HT-29 (cell line): ENCODE measurements around the gene CD83. TPM values are rescaled to one million over a fixed set of nuclear protein-coding genes. Genes with fewer than 3 reads are reported as not detected.
"Not testable (repeated sequence)": the region's sequence is repeated elsewhere in the genome, so short reads cannot be mapped to it uniquely, and the experiment has no call there.

Experiments used
- DNase-seq: peaks from one replicate; pipeline ENCODE4 v3.0.0-alpha.2; 2015; ENCODE audit warnings: low spot score
- total RNA-seq: library from RNA; depleted of rRNA; stranded (reverse); fragments of >200 nt; shearing (Covaris generic); gene quantifications from 2 replicates; pipeline ENCODE4 v1.2.3, GENCODE V29; 2014

CD83 gene
- total RNA-seq, 1 experiment from 2014 or later: 0.99 TPM

DNA sequence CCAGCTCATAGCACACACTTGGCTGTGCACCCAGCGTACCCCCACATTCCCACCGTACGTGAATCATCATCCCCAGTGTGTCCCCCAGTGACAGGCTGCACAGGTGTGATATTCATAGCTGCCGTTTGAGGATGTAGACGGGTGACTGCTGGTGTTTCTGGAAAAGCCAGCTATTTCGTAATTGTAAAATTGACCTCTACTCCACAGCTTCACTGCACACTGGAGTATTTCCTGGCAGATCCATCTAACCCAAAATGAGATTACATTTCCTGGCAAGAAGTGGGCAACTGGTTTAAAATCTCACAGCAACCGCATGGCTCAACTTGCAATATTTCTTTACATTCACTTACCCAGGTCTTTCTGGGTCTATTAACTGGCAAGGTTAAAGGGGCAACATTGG lies 30.3 kb downstream of the CD83 start:
- DNase-seq: no peak

DNA sequence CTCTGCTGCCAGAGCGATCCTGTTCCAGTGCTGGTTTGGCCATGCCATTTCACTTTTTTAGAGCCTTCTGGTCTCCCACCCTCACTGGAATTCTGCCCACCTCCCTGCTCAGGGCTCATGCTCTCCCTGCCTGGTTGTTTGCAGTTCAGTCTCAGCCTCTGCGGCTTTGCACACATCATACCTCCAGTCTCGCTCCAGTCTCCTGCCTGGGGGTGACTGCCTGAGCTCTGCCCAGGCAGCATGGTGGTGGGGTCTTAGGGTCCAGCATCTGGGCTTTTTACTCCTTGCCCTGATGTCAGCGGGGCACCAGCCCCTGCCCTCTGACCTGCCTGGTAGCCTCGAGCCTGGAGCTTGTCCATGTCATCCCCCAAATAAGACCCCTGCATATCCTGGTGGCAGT lies 30.9 kb downstream of the CD83 start:
- no peak for DNase-seq

DNA sequence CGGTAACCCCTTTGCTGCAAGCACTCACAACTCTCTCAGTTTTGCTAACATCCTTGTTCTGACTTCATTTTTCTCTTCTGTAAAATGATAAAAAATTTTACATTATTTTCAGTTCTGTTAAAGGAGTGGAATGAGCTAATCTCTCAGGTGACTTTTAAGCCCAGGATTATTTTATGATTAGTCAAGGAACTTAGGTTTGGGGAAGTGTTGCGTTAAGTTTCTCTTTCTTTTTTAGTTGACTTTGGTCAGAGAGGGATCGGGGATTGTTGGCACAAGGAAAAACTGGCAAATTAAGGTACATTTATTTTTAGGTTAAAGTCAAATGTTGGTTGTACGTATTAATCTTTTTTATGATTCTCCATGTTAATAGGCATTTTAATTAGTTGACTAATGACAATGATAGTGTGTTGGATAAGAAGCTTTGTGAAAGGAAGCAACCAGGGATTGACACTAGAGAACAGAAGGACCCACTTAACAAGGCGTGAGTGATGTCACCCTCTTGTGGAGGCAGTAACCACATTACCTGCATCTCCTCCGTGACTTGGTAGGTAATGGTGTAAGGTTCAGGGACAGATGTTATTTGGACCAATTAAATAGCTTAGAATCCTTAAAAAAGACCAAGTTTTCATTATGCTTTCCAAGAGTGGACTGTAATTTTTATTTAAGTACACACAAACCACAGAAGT lies 31.6 kb downstream of the CD83 start:
- no peak for DNase-seq

- DNase-seq: no peak
Observed at GRCh38 chr6:14149739-14150130, 32.2 kb downstream of the CD83 start.

- not testable (repeated sequence) for DNase-seq
Observed at GRCh38 chr6:14151300-14151699, 33.7 kb downstream of the CD83 start.

- no peak for DNase-seq
Observed at GRCh38 chr6:14151773-14152172, 34.2 kb downstream of the CD83 start.

DNA sequence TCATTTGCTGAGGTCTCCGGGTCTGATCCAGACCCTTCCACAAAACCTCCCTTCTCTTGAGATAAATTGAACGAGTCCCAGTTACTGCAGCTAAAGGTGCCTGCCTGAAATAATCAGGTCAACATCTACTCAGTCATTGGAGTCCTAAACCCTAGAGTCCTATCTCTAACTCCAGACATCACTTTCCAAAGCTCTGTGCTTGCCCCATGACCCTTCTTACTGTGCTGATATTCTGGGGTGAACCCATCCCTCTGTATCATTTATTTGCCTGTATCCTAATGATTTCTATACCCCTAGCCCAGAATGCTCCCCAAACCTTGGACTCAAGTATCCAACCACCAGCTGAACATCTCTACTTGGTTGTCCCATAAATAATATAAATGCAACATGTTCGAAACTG lies 35.7 kb downstream of the CD83 start:
- no peak for DNase-seq

- DNase-seq: no peak
Observed at GRCh38 chr6:14159090-14159489, 41.5 kb downstream of the CD83 start.

DNA sequence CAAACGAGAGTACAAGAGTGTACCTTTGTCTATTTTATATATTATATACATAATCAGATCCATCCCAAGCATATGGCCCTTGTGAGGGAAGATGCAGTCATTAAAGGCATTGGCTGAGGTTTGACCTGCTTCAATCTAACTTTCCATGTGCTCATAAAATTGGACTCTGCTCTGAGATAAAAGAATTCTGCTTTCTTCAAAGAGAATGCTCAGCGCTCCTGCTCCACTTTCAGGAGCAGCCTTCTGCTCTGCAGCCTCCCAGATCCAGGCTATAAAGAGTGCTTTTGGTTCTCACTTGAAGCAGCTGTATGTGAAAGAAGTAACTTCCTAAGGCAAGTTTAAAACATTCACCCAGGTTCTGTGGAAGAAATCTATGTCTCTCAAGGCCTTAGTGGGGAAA lies 45.3 kb downstream of the CD83 start:
- DNase-seq: no peak

GRCh38 chr6:14165091-14165490 lies 47.5 kb downstream of the CD83 start:
- no peak for DNase-seq

GRCh38 chr6:14166839-14167238 lies 49.3 kb downstream of the CD83 start:
- DNase-seq: no peak

- no peak for DNase-seq
Observed at GRCh38 chr6:14170128-14170527, 52.6 kb downstream of the CD83 start.

- no peak for DNase-seq
Observed at GRCh38 chr6:14172562-14172961, 55.0 kb downstream of the CD83 start.

DNA sequence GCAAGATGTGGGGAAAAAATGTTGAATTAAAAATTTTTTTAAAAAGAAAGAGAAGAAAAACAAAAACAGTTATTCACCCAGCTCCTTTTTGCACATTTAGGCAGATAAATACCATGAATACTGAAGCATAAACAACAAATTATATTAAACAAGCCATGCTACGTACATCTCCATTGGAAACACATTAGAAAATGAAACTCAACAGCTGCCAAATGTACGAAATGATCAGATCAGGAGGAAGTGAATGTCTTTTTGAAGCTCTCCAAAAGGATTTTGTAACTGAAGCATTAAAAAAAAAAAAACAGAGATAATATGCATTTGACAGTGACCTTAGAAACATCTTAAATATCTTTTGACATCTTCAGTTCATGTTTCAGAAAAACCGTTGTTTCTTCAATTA lies 56.7 kb downstream of the CD83 start:
- DNase-seq: no peak

DNA sequence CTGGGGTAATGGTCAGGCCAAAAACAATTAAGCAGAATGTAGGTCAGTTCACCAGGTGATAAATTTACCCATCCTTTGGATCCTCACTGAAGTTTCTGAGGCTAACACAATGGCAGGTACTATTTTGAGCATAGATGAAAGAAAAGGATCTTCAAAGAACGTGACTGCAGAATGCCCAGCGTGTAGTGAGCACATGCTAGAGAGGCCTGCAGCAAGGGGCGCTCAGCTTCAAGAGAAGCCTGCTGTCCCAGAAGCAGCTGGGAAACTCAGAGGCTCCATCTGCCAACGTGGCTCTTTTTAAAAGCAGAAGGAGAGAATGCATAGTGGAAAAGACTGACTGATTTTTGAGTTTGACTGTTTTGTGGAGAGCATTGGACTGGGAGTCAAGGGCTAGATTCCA lies 57.4 kb downstream of the CD83 start:
- DNase-seq: no peak

- no peak for DNase-seq
Observed at GRCh38 chr6:14176429-14176828, 58.9 kb downstream of the CD83 start.

DNA sequence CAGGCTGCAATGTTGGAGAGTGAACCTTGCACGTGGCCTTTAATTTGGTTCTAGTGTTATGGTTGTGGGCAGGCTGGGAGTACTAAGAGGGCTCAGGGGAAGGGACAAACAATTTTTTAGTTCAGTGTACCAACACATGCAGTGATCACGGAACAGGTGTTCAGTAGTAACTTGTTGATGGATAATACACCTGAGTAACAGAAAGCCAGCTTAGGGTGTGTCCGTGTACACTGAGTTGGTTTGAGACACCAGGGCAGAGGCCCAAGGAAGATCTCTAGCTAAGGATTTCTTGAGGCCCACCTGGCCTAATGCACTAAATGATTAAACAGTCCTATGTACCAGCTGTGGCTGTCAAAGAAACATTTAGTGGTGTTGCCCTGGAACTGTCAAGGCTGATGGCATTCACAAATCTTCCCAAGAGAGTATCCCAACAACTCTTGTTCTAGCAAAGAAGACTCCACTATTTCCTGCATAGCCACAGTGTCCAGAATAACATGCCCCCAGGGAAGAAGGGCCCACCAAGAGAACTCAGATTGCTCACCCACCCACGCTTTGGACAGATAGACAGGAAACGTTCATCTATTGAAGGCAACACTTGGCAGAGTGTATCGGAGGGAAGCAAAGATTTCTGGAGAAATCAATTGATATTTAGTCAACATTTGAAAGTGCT lies 60.0 kb downstream of the CD83 start:
- no peak for DNase-seq

- DNase-seq: no peak
Observed at GRCh38 chr6:14178083-14178445, 60.5 kb downstream of the CD83 start.

DNA sequence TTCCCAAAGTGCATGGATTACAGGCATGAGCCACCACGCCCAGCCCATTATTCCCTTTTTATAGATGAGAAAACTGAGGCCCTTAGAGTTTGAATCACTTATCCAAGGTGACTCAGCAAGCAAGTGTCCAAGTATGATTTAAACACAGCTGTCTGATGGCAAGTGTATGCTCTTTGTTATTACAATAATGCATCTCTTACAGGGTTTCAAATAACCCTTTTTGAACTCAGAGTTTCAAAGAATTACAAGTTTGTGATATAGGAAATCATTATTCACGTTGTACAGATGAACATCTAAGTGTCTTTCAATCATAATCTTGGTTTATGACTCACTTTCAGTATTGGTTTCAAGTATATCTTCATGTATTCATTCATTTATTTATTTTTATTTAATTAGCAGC lies 63.0 kb downstream of the CD83 start:
- no peak for DNase-seq

- no peak for DNase-seq
Observed at GRCh38 chr6:14182916-14183315, 65.3 kb downstream of the CD83 start.
